Measurements from ENCODE around the gene FLOT1.

Gene FLOT1

GRCh38 chr6:30700340-30700739 lies 42.1 kb downstream of the FLOT1 start:
- DNase-seq (ENCODE audit: low read depth in 2 of 2) = no peak

- DNase-seq (ENCODE audit: low read depth in 2 of 2) = no peak
Measured at GRCh38 chr6:30696432-30696831, 46.1 kb downstream of the FLOT1 start.

- no peak for DNase-seq (ENCODE audit: low read depth in 2 of 2)
Measured at GRCh38 chr6:30691208-30691847, 51.2 kb downstream of the FLOT1 start.

GRCh38 chr6:30690403-30691207 lies 51.9 kb downstream of the FLOT1 start, which contains the start of gene NRM:
Gene NRM, minus strand, starts transcription at chr6:30690984. Its CDS starts 10 bp downstream, at chr6:30690974.
- peak; percentile 38 to 74 for DNase-seq (ENCODE audit: low read depth in 2 of 2)

GRCh38 chr6:30689985-30690384 lies 52.5 kb downstream of the FLOT1 start:
- DNase-seq (ENCODE audit: low read depth in 2 of 2) = no peak

GRCh38 chr6:30689022-30689865 lies 53.2 kb downstream of the FLOT1 start:
- no peak for DNase-seq (ENCODE audit: low read depth in 2 of 2)

GRCh38 chr6:30688569-30688968 lies 53.9 kb downstream of the FLOT1 start:
- no peak for DNase-seq (ENCODE audit: low read depth in 2 of 2)

- no peak for DNase-seq (ENCODE audit: low read depth in 2 of 2)
Measured at GRCh38 chr6:30687659-30688431, 54.6 kb downstream of the FLOT1 start.

- peak; percentile 76 to 80 for DNase-seq (ENCODE audit: low read depth in 2 of 2)
Measured at GRCh38 chr6:30686908-30687658, 55.4 kb downstream of the FLOT1 start.

GRCh38 chr6:30686009-30686907 lies 56.2 kb downstream of the FLOT1 start, which contains the start of gene PPP1R18:
Gene PPP1R18, minus strand, starts transcription at chr6:30686645. Its CDS starts 627 bp downstream, at chr6:30686018.
- peak; percentile 69 to 83 for DNase-seq (ENCODE audit: low read depth in 2 of 2)

- DNase-seq (ENCODE audit: low read depth in 2 of 2) = no peak
Measured at GRCh38 chr6:30685157-30686008, 57.1 kb downstream of the FLOT1 start.

- peak in 1 of 2 donors; percentile 24 for DNase-seq (ENCODE audit: low read depth in 2 of 2)
Measured at GRCh38 chr6:30684386-30685156, 57.9 kb downstream of the FLOT1 start.

- DNase-seq (ENCODE audit: low read depth in 2 of 2) = no peak
Measured at GRCh38 chr6:30683980-30684338, 58.5 kb downstream of the FLOT1 start.

- DNase-seq (ENCODE audit: low read depth in 2 of 2) = no peak
Measured at GRCh38 chr6:30683183-30683979, 59.1 kb downstream of the FLOT1 start.

GRCh38 chr6:30682143-30683117 lies 60.1 kb downstream of the FLOT1 start:
- DNase-seq (ENCODE audit: low read depth in 2 of 2) = peak; percentile 82

GRCh38 chr6:30681766-30682142 lies 60.7 kb downstream of the FLOT1 start:
- DNase-seq (ENCODE audit: low read depth in 2 of 2) = no peak

All from stimulated activated CD4-positive, alpha-beta T cell treated with anti-CD3 and anti-CD28 coated beads, Interleukin-15, amount 100 ng/mL, for 48 hours (primary cell).